RWPE2 (cell line): ENCODE measurements around the gene NEDD4L.

Source experiments
- ATAC-seq: fragments of 200-7000 bp; cut with Tn5 transposase; 3 replicates; pipeline ENCODE4 v1.9.1; 2021; ENCODE audit warnings: low read depth
- DNase-seq: peaks from one replicate; pipeline ENCODE4 v3.0.0-alpha.2; 2020; ENCODE audit warnings: low spot score
- H3K27ac ChIP-seq: fragments of 450-650 bp; 2 replicates; pipeline ENCODE4 v1.5.1; 2017; ENCODE audit warnings: mild to moderate bottlenecking; ENCODE audit not compliant: poor library complexity, severe bottlenecking
- H3K27me3 ChIP-seq: fragments of 250-450 bp; sonication (Bioruptor Pico); 2 replicates; pipeline ENCODE4 v1.5.1; 2021; ENCODE audit warnings: mild to moderate bottlenecking, moderate library complexity; ENCODE audit not compliant: insufficient read depth, poor library complexity, severe bottlenecking
- H3K36me3 ChIP-seq: fragments of 250-450 bp; sonication (Bioruptor Pico); 2 replicates; pipeline ENCODE4 v1.5.1; 2020; ENCODE audit warnings: low read depth, mild to moderate bottlenecking, moderate library complexity
- H3K4me1 ChIP-seq: fragments of 250-450 bp; sonication (Bioruptor Pico); 2 replicates; pipeline ENCODE4 v1.5.1; 2021; ENCODE audit warnings: mild to moderate bottlenecking, moderate library complexity; ENCODE audit not compliant: insufficient read depth, poor library complexity, severe bottlenecking
- H3K4me3 ChIP-seq: fragments of 250-450 bp; sonication (Bioruptor Pico); 2 replicates; pipeline ENCODE4 v1.5.1; 2021; ENCODE audit warnings: mild to moderate bottlenecking, moderate library complexity; ENCODE audit not compliant: severe bottlenecking
- H3K9me3 ChIP-seq: fragments of 250-450 bp; sonication (Bioruptor Pico); 2 replicates; pipeline ENCODE4 v1.5.1; 2021; ENCODE audit warnings: mild to moderate bottlenecking, moderate library complexity; ENCODE audit not compliant: severe bottlenecking
- TF ChIP-seq, protein P1 (sequence below): fragments of 450-650 bp; IDR thresholded peaks from one replicate; pipeline ENCODE4 v1.5.1; 2017; ENCODE audit warnings: mild to moderate bottlenecking, moderate library complexity; ENCODE audit not compliant: poor library complexity, severe bottlenecking

NEDD4L gene

DNA sequence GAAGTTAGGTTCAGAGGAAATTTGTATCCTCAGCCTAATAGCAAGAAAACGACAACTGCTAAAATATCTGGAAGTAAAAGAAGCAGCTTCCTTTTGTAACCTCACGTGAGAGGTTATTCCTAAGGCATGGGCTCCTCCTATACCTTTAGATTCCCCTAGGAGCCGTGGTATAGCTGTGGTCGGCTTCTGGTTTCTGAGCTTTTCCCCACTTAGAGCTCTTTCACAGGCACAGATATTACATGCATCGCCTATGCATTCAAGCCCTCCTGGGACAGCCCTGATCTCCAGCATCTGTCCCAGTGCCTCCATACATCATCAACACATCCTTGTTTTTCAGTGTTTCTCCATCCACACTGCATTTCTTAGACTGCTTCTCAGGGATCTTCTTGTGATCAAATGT, 295.9 kb downstream of the NEDD4L start:
- no peak overlapping the region for H3K27ac ChIP-seq

DNA sequence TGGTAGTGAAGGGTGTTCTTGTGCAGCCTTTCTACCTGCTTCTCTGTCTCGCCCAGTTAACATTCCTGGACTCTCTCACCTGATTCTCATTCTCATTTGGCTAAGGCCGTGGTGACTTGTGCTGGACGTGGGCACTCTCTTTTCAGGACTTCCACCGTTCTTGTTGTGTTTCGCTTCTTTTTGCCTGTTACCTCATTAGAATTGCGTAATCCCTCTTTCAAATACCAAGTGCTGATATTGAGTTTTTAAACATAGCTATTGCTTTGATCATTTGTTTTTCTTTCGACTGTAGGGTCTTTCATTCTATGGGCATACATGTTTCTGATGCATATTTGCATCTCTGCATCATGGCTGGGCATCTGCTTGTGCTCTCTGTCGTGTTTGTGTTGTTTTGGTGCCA, 297.9 kb downstream of the NEDD4L start:
- no peak for ATAC-seq
- Histone ChIP-seq H3K27ac (no peak overlapping the region), H3K4me3 (no peak overlapping the region), H3K36me3 (peaks cover 75% of the 10 kb centered on the region), H3K9me3 (no peaks in the 10 kb centered on the region), H3K27me3 (no peaks in the 10 kb centered on the region), H3K4me1 (no peaks in the 10 kb centered on the region)
- TF ChIP-seq, protein P1, sequence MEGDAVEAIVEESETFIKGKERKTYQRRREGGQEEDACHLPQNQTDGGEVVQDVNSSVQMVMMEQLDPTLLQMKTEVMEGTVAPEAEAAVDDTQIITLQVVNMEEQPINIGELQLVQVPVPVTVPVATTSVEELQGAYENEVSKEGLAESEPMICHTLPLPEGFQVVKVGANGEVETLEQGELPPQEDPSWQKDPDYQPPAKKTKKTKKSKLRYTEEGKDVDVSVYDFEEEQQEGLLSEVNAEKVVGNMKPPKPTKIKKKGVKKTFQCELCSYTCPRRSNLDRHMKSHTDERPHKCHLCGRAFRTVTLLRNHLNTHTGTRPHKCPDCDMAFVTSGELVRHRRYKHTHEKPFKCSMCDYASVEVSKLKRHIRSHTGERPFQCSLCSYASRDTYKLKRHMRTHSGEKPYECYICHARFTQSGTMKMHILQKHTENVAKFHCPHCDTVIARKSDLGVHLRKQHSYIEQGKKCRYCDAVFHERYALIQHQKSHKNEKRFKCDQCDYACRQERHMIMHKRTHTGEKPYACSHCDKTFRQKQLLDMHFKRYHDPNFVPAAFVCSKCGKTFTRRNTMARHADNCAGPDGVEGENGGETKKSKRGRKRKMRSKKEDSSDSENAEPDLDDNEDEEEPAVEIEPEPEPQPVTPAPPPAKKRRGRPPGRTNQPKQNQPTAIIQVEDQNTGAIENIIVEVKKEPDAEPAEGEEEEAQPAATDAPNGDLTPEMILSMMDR: no peak
- no peak for DNase-seq

More for the DNA sequence above, 295.9 kb downstream of the NEDD4L start:
- H3K36me3 ChIP-seq: peaks cover 81% of the 10 kb centered on the region
- no peak for ATAC-seq
- H3K27me3 ChIP-seq: no peaks in the 10 kb centered on the region
- TF ChIP-seq, protein P1: no peak
- no peaks in the 10 kb centered on the region for H3K9me3 ChIP-seq
- no peak for DNase-seq
- H3K4me3 ChIP-seq: no peak overlapping the region
- no peaks in the 10 kb centered on the region for H3K4me1 ChIP-seq

DNA sequence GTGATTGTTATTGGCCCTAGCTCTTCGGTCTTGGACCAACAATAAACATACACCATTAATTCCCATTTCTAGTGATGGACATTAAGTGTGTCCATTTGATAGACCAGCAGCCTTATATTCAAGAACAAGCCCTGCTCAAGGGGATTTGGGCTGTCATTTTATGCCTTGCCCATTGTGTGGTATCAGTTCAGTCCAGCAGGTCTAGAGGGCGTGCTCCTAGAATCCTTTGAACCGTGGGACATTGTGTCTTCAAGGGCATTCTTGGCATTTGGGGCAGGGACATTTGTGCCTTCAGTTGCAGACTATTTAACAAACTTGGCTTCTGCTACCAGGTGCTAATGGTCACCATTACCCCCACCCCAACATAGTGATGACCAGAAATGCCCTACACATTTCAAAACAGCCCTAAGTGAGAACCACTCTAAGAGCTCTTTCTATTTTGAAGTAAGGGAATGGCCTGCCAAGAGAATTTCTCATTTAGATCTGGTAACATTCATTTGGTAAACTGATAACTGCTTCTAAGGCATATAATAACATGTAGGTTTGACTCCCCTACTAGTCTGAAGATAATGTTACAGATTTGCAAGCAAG, 300.1 kb downstream of the NEDD4L start:
- ATAC-seq (no peak), DNase-seq (no peak)
- H3K27ac ChIP-seq: no peak overlapping the region
- H3K9me3 ChIP-seq: no peaks in the 10 kb centered on the region
- TF ChIP-seq, protein P1: no peak
- no peak overlapping the region for H3K4me3 ChIP-seq
- H3K36me3 ChIP-seq: peaks cover 65% of the 10 kb centered on the region
- H3K27me3 ChIP-seq: no peaks in the 10 kb centered on the region
- no peaks in the 10 kb centered on the region for H3K4me1 ChIP-seq

DNA sequence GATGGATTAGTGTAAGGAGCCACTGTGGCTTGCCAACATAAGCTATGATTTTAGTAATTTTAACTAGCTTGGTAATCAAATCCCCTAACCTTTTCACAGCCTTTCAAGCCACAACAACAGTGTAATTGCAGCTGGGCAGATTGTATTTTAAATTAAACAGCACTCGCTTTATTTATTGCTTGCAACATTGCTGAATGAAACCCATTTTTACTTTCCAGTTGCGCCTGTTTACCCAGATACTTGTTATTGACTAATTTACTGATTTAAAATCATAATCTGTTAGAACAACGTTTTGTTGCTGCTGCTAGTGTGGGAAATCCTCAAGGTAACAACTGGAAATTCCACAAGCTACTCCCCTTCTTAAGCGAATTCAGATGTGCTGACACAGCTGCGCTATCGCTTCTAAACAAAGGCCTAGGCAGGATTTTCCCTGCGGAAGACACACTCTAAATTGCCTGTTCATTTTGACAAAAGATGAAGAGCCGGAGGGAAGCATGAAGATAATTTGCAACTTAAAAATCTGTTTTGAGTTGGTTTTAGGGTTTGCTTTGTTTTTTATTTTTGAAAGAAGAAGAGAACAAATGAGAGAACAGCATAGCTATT, 300.9 kb downstream of the NEDD4L start:
- Histone ChIP-seq H3K4me1 (no peaks in the 10 kb centered on the region), H3K27me3 (no peaks in the 10 kb centered on the region), H3K27ac (no peak overlapping the region), H3K36me3 (peaks cover 73% of the 10 kb centered on the region), H3K4me3 (no peak overlapping the region), H3K9me3 (no peaks in the 10 kb centered on the region)
- no peak for DNase-seq
- TF ChIP-seq, protein P1: no peak
- ATAC-seq: no peak

DNA sequence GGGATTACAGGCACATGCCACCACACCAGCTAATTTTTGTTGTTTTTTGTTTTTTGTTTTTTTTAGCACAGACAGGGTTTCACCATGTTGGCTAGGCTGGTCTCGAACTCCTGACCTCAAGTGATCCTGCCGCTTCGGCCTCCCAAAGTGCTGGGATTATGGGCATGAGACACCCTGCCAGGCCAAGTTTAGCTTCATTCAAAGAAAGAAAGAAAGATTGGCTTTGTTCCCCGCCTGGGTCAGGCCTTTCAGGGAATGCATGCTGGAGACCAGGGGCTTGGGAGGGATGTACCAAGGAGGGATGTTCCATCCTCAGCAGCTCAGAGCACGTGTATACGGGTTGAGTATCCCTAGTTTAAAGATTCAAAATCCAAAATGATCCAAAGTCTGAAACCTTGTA, 301.8 kb downstream of the NEDD4L start:
- H3K9me3 ChIP-seq: no peaks in the 10 kb centered on the region
- no peaks in the 10 kb centered on the region for H3K4me1 ChIP-seq
- H3K4me3 ChIP-seq: no peak overlapping the region
- H3K27me3 ChIP-seq: no peaks in the 10 kb centered on the region
- peaks cover 77% of the 10 kb centered on the region for H3K36me3 ChIP-seq
- TF ChIP-seq, protein P1: no peak
- DNase-seq (no peak), ATAC-seq (no peak)
- no peak overlapping the region for H3K27ac ChIP-seq
